ENCODE measurements around the gene PTPRD. TPM values are rescaled to one million over a fixed set of nuclear protein-coding genes. Genes with fewer than 3 reads are reported as not detected.

PTPRD gene
- total and polyA plus RNA-seq, 2 of the 4 experiments (the other 2 are of a cell fraction), result 0.07 to 0.18 TPM

- no peak for DNase-seq
- ChIA-PET CTCF (no interaction called here), POLR2A (ENCODE audit: unreplicated experiment) (no interaction called here)
- Histone ChIP-seq H4K91ac (ENCODE audit: insufficient read depth, low read depth, low read length) (no peak overlapping the region), H3K4me2 (ENCODE audit: low read depth, low read length) (no peak overlapping the region), H3K56ac (ENCODE audit: extremely low read depth, insufficient read depth, low read length) (no peak overlapping the region), H3K79me1 (ENCODE audit: low read depth in 1 of 2, low read length in 2 of 2) (no peaks in the 10 kb centered on the region), H3K4ac (ENCODE audit: low read depth, low read length) (no peak overlapping the region), H3K18ac (ENCODE audit: low read depth, low read length) (no peak overlapping the region), H3K9ac (ENCODE audit: low read depth, low read length) (no peak overlapping the region), H2BK15ac (ENCODE audit: low read depth, low read length) (no peak overlapping the region), H3K14ac (replicated peaks; ENCODE audit: low read depth, low read length) (no peak overlapping the region), H2AK5ac (ENCODE audit: low read depth, low read length) (no peak overlapping the region), H3K9me1 (ENCODE audit: insufficient read depth, low read length) (no peaks in the 10 kb centered on the region), H4K20me1 (ENCODE audit: insufficient read depth, low read length) (no peaks in the 10 kb centered on the region), H3K27me3 (ENCODE audit: control insufficient read depth, insufficient read depth, low read length) (no peaks in the 10 kb centered on the region), H2BK5ac (ENCODE audit: low read depth, low read length, poor library complexity, severe bottlenecking) (no peak overlapping the region), H3K27ac (ENCODE audit: insufficient read depth, low read length) (no peak overlapping the region), H4K5ac (ENCODE audit: low read depth, low read length) (no peak overlapping the region), H3K4me1 (ENCODE audit: control insufficient read depth, insufficient read depth, low read length) (no peaks in the 10 kb centered on the region), H4K8ac (ENCODE audit: low read depth in 2 of 2, low read length in 2 of 2) (no peak overlapping the region), H2BK120ac (ENCODE audit: low read depth, low read length) (no peak overlapping the region), H2BK20ac (ENCODE audit: low read depth, low read length) (no peak overlapping the region), H2AK9ac (replicated peaks; ENCODE audit: low read depth, low read length, poor library complexity) (no peak overlapping the region), H3K9me3 (ENCODE audit: control insufficient read depth, insufficient read depth, low read length) (no peaks in the 10 kb centered on the region), H2AFZ (replicated peaks; ENCODE audit: low read length, poor library complexity) (no peak overlapping the region), H3K4me3 (ENCODE audit: insufficient read depth, low read depth, low read length) (no peak overlapping the region), H3K23ac (ENCODE audit: low read depth, low read length) (no peak overlapping the region), H3K36me3 (ENCODE audit: control insufficient read depth, insufficient read depth, low read length) (no peaks in the 10 kb centered on the region)
- WGBS, 2 experiments (ENCODE audit: extremely low coverage in 2 of 2, insufficient read length in 1 of 2), result no CpG with 5 or more reads among the region's 5 CpGs
- BruUV-seq (replicated peaks), result no TSS peak
- intact Hi-C loops (cut with micrococcal nuclease) (no loop called here), dilution Hi-C loops (cut with HindIII; ENCODE audit: low sequenced_read_pairs, unreplicated experiment) (no loop called here), in situ Hi-C loops (cut with MboI; ENCODE audit: low sequenced_read_pairs) (no loop called here)
- no peak for ATAC-seq (ENCODE audit: low read depth)
- TF ChIP-seq MAZ (IDR thresholded peaks at IDR 0.05; ENCODE audit: borderline replicate concordance, low read depth, low read length) (no peak), MAFK (IDR thresholded peaks at IDR 0.05; ENCODE audit: low read depth, low read length) (no peak), BHLHE40 (IDR thresholded peaks at IDR 0.05; ENCODE audit: low read depth, low read length) (no peak), FOS (IDR thresholded peaks at IDR 0.05; ENCODE audit: low read depth, low read length) (no peak), ELK1 (IDR thresholded peaks at IDR 0.05; ENCODE audit: borderline replicate concordance, low read depth, low read length) (no peak), CHD1 (IDR thresholded peaks at IDR 0.05; ENCODE audit: low read depth, low read length) (no peak), NFE2L2 (IDR thresholded peaks at IDR 0.05; ENCODE audit: low read depth, low read length) (no peak), POLR2A (IDR thresholded peaks at IDR 0.05; ENCODE audit: low read depth, low read length) (no peak), CTCF (conservative IDR thresholded peaks at IDR 0.05; ENCODE audit: low read depth, low read length) (no peak), RFX5 (IDR thresholded peaks at IDR 0.05; ENCODE audit: low read depth, low read length) (no peak), SMC3 (IDR thresholded peaks at IDR 0.05; ENCODE audit: low read depth, low read length) (no peak), RCOR1 (IDR thresholded peaks at IDR 0.05; ENCODE audit: insufficient replicate concordance, low read length) (no peak), MXI1 (IDR thresholded peaks at IDR 0.05; ENCODE audit: borderline replicate concordance, low read depth, low read length) (no peak), RAD21 (IDR thresholded peaks at IDR 0.05; ENCODE audit: low read length) (no peak), CEBPB (IDR thresholded peaks at IDR 0.05; ENCODE audit: low read depth, low read length) (no peak)
- TF ChIP-seq, protein P1, sequence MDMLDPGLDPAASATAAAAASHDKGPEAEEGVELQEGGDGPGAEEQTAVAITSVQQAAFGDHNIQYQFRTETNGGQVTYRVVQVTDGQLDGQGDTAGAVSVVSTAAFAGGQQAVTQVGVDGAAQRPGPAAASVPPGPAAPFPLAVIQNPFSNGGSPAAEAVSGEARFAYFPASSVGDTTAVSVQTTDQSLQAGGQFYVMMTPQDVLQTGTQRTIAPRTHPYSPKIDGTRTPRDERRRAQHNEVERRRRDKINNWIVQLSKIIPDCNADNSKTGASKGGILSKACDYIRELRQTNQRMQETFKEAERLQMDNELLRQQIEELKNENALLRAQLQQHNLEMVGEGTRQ (IDR thresholded peaks at IDR 0.05; ENCODE audit: low read depth, low read length), result no peak
These were observed 1867.5 kb downstream of the PTPRD start for GRCh38 chr9:8745347-8745746.
